ENCODE measurements around the gene CTAGE9.

- TF ChIP-seq POLR2A (IDR thresholded peaks at IDR 0.05) (no peak), CTCF (IDR thresholded peaks at IDR 0.05 in 8 of 11, conservative IDR thresholded peaks at IDR 0.05 in 3 of 11) (no peak)
These were observed 22.5 kb downstream of the CTAGE9 start for GRCh38 chr6:131688286-131688685.
